Measurements from ENCODE around the gene NCOA4. TPM values are rescaled to one million over a fixed set of nuclear protein-coding genes. Genes with fewer than 3 reads are reported as not detected.
"Not testable (repeated sequence)": the region's sequence is repeated elsewhere in the genome, so short reads cannot be mapped to it uniquely, and the experiment has no call there.

The NCOA4 gene
- total RNA-seq, 1 experiment from 2014 or later: 108 TPM

GRCh38 chr10:46060706-46061105, 30.3 kb upstream of the NCOA4 start:
- DNase-seq: no peak
- Histone ChIP-seq H3K36me3 (replicated peaks; ENCODE audit: control insufficient read depth, insufficient read depth, low read length) (no peaks in the 10 kb centered on the region), H3K4me3 (ENCODE audit: insufficient read depth, low read depth, low read length) (no peak overlapping the region), H3K27me3 (ENCODE audit: control insufficient read depth, insufficient read depth, low read length) (no peaks in the 10 kb centered on the region)

- H3K4me3 ChIP-seq (ENCODE audit: insufficient read depth, low read depth, low read length); DNase-seq; H3K27me3 ChIP-seq (ENCODE audit: control insufficient read depth, insufficient read depth, low read length); H3K36me3 ChIP-seq (replicated peaks; ENCODE audit: control insufficient read depth, insufficient read depth, low read length): not testable (repeated sequence)
These were observed 27.5 kb upstream of the NCOA4 start for GRCh38 chr10:46057927-46058326.

DNA sequence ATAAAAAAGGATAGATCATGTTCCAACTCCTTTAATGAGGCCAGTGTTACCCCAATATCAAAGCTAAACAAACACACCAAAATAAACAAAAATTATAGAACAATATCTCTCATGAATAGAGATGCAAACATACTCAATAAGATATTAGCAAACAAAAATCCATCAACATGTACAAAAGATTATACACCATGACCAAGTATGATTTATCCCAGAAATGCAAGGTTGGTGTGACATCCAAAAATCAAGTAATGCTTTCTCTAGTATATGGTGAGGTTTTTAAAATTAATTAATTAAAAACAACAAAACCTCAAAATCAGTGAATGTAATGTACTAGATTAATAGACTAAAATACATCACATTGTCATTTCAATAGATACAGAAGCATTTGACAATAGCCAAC, 26.6 kb upstream of the NCOA4 start:
- H3K27me3 ChIP-seq (ENCODE audit: control insufficient read depth, insufficient read depth, low read length): no peaks in the 10 kb centered on the region
- no peak for DNase-seq
- no peaks in the 10 kb centered on the region for H3K36me3 ChIP-seq (replicated peaks; ENCODE audit: control insufficient read depth, insufficient read depth, low read length)
- no peak overlapping the region for H3K4me3 ChIP-seq (ENCODE audit: insufficient read depth, low read depth, low read length)

DNA sequence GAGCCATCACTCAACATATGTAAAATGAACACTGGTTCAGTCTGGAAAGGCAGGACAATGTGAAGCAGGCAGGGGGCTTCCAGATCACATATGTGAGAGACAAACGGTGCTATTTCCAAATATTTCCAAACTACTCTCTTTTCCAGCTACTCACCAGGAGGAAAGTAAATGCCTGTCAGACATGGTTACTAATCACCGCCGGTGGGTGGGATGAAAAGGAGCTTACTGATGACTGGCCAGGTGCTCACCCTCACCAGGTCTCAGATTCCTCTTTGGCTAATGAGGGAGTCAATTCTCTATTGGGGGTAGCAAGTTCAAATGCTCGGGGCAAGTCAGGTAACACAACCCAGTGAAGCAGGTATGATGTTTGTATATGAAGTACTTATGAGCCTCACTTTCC, 25.3 kb upstream of the NCOA4 start:
- no peak for DNase-seq
- H3K36me3 ChIP-seq (replicated peaks; ENCODE audit: control insufficient read depth, insufficient read depth, low read length): no peaks in the 10 kb centered on the region
- H3K4me3 ChIP-seq (ENCODE audit: insufficient read depth, low read depth, low read length): no peak overlapping the region
- no peaks in the 10 kb centered on the region for H3K27me3 ChIP-seq (ENCODE audit: control insufficient read depth, insufficient read depth, low read length)

DNA sequence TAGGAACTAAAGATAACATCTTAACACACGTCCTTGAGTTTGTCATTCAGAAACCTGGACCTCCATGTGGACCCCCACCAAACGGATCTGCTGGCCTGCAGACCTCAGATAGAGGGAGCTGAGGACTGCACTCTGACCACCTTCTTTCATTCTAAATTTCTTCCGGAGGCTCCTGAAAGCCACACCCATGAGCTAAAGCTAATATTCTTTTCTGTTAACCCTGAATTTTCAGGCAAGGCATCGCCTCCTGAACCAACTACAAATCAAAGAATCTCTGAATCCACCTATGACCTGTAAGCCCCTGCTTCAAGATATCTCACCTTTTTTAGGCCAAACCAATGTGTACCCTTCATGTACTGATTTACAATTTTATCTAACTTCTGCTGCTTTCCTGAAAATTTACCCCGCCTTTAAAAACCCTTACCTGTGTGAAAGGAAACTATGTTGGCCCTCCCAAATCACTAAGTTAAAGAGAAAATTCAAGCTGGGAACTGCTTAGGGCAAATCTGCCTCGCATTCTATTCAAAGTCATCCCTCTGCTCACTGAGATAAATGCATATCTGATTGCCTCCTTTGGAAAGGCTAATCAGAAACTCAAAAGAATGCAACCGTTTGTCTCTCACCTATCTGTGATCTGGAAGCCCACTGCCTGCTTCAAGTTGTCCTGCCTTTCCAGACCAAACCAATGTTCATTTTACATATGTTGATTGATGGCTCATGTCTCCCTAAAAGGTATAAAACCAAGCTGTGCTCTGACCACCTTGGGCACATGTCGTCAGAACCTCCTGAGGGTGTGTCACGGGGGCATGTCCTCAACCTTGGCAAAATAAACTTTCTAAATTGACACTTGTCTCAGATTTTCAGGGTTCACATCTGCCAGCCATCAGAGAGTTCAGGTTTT, 23.4 kb upstream of the NCOA4 start:
- H3K27me3 ChIP-seq (ENCODE audit: control insufficient read depth, insufficient read depth, low read length): no peaks in the 10 kb centered on the region
- DNase-seq: no peak
- no peaks in the 10 kb centered on the region for H3K36me3 ChIP-seq (replicated peaks; ENCODE audit: control insufficient read depth, insufficient read depth, low read length)
- no peak overlapping the region for H3K4me3 ChIP-seq (ENCODE audit: insufficient read depth, low read depth, low read length)

- H3K27me3 ChIP-seq (ENCODE audit: control insufficient read depth, insufficient read depth, low read length): no peaks in the 10 kb centered on the region
- no peak overlapping the region for H3K4me3 ChIP-seq (ENCODE audit: insufficient read depth, low read depth, low read length)
- no peak for DNase-seq
- H3K36me3 ChIP-seq (replicated peaks; ENCODE audit: control insufficient read depth, insufficient read depth, low read length): no peaks in the 10 kb centered on the region
These were observed 22.5 kb upstream of the NCOA4 start for GRCh38 chr10:46052791-46053375.

GRCh38 chr10:46052057-46052790, 21.8 kb upstream of the NCOA4 start:
- no peaks in the 10 kb centered on the region for H3K27me3 ChIP-seq (ENCODE audit: control insufficient read depth, insufficient read depth, low read length)
- no peak for DNase-seq

DNA sequence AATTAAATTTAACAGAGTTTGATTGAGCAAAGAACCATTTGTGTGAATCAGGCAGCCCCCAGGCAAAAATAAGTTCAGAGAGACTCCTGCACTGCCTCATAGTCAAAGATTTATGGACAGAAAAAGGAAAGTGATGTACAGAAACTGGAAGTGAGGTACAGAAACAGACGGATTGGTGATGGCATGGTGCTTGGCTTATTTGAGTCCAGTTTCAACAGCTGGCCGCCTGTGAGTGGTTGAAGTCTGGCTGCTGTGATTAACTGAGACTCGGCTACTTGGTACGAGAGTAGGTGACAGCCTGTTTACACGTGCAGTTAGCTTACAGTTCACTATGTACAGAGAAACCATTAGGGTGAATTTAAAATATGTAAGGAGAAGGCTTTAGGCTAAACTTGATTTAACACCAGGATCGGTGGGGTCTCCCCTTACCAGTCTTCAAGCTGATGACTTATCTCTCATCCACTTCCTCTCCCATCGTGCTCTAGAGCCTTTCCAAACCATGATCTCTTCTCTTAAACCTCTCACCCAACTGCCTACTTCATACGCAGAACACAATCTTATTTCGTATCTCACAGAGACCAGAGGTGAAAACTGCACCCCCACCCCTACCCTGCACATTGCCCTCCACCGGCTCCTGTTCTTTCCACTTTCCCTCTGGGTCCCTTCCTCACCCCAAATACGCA, 20.7 kb upstream of the NCOA4 start:
- no peaks in the 10 kb centered on the region for H3K27me3 ChIP-seq (ENCODE audit: control insufficient read depth, insufficient read depth, low read length)
- DNase-seq: no peak
- H3K4me3 ChIP-seq (ENCODE audit: insufficient read depth, low read depth, low read length): no peak overlapping the region
- H3K36me3 ChIP-seq (replicated peaks; ENCODE audit: control insufficient read depth, insufficient read depth, low read length): no peaks in the 10 kb centered on the region

More at GRCh38 chr10:46052057-46052790, 21.8 kb upstream of the NCOA4 start:
- no peak overlapping the region for H3K4me3 ChIP-seq (ENCODE audit: insufficient read depth, low read depth, low read length)
- H3K36me3 ChIP-seq (replicated peaks; ENCODE audit: control insufficient read depth, insufficient read depth, low read length): no peaks in the 10 kb centered on the region

GRCh38 chr10:46049497-46049831, 19.0 kb upstream of the NCOA4 start:
- not testable (repeated sequence) for H3K36me3 ChIP-seq (replicated peaks; ENCODE audit: control insufficient read depth, insufficient read depth, low read length); DNase-seq; H3K4me3 ChIP-seq (ENCODE audit: insufficient read depth, low read depth, low read length); H3K27me3 ChIP-seq (ENCODE audit: control insufficient read depth, insufficient read depth, low read length)

DNA sequence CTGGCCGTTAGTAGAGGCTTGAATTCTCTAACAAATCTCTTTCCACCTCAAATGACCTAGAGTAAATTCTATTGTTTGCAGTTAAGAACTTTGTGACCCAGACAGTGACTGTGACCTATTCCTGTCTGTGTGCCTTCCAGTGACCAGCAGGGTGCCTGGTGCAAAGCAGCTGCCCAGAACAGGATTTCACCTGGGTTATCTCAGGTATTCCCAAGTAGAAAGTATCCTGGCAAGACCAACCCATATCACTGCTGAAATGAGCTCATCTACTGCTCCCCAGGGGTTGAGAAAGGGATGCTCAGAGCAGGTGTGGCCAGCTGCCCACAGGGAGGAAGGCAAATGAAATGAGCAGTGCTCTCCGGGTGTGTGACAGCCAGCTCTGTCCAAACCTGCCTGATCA, 17.7 kb upstream of the NCOA4 start:
- Histone ChIP-seq H3K36me3 (replicated peaks; ENCODE audit: control insufficient read depth, insufficient read depth, low read length) (no peaks in the 10 kb centered on the region), H3K27me3 (ENCODE audit: control insufficient read depth, insufficient read depth, low read length) (no peaks in the 10 kb centered on the region), H3K4me3 (ENCODE audit: insufficient read depth, low read depth, low read length) (no peak overlapping the region)
- no peak for DNase-seq

GRCh38 chr10:46046261-46046660, 15.8 kb upstream of the NCOA4 start, which contains the start of gene MSMB:
TSS of gene MSMB (minus strand) at chr10:46046269. CDS start at chr10:46046237, 32 bp downstream.
- no peaks in the 10 kb centered on the region for H3K27me3 ChIP-seq (ENCODE audit: control insufficient read depth, insufficient read depth, low read length)
- DNase-seq: no peak
- no peaks in the 10 kb centered on the region for H3K36me3 ChIP-seq (replicated peaks; ENCODE audit: control insufficient read depth, insufficient read depth, low read length)
- no peak within 1 kb of the TSS for H3K4me3 ChIP-seq (ENCODE audit: insufficient read depth, low read depth, low read length)

DNA sequence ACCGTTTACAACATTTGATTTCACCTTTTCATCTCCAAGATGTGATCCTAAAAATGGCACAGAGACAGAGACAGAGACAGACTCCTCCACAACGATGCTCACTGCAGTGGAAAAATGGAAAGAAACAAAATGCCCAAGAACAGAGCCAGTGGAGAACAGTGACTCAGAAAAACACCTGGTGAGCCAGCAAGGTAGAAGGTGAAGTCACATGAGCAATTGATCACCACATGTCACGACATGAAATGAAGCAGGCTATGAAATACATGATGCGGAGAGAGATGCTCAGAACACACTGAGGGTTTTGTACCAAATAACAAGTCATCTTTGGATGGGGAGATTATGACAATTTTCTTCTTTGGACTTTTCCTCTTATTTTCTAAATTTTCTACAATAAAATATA, 12.1 kb upstream of the NCOA4 start:
- DNase-seq: no peak
- Histone ChIP-seq H3K27me3 (ENCODE audit: control insufficient read depth, insufficient read depth, low read length) (no peaks in the 10 kb centered on the region), H3K36me3 (replicated peaks; ENCODE audit: control insufficient read depth, insufficient read depth, low read length) (no peaks in the 10 kb centered on the region), H3K4me3 (ENCODE audit: insufficient read depth, low read depth, low read length) (no peak overlapping the region)

DNA sequence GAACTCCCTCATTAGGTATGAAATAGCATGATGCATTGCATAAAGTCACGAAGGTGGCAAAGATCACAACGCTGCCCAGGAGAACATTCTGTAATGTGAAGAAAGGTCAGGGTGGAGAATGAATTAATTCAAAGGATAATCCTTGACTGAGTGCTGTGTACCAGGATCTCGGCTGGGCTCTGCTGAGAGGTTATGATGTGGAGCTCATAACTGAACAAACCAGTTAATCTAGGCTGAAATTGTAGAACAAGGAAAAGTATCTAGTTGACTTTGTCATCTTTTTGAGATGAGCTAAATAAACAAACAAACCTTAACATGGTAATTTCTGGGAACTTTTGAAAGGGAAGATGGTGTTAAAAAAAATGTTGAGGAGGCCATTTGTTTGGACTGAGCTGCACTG, 9.6 kb upstream of the NCOA4 start:
- no peaks in the 10 kb centered on the region for H3K36me3 ChIP-seq (replicated peaks; ENCODE audit: control insufficient read depth, insufficient read depth, low read length)
- no peak overlapping the region for H3K4me3 ChIP-seq (ENCODE audit: insufficient read depth, low read depth, low read length)
- H3K27me3 ChIP-seq (ENCODE audit: control insufficient read depth, insufficient read depth, low read length): no peaks in the 10 kb centered on the region
- DNase-seq: no peak

DNA sequence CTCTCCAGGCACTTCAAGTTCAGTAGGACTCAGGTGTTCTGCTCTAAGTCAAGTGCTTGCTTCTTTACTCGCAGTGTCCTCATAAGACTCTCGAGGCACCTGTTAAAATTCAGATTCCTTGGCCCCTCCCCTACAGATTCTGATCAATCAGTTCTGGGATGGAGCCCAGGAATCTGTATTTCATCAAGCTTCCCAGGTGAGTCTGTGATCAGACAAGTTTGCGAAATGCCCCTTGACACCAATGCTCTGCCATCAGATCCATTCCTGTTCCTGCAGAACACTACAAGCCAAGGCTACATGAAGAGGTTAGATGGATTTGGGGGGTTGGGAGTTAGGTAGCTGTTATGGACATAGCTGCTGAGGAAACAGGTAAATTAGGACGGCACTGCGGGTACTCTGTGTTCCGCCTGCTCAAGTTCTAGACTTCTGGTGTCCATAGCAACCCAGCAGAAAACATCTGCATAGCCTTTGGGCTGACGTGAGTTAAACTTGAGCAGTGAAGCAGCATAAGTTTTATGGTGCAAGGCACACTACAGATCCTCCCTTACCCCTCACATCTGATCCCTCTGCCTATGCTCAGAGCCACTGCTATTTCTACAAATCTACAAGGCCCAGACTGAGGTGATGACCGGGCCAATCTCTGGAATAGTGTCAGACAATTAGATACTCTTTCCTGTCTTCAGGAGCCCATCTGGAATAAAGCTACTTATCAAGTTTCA, 6.8 kb upstream of the NCOA4 start:
- Histone ChIP-seq H3K4me3 (ENCODE audit: insufficient read depth, low read depth, low read length) (no peak overlapping the region), H3K36me3 (replicated peaks; ENCODE audit: control insufficient read depth, insufficient read depth, low read length) (no peaks in the 10 kb centered on the region), H3K27me3 (ENCODE audit: control insufficient read depth, insufficient read depth, low read length) (no peaks in the 10 kb centered on the region)
- DNase-seq: no peak

All from H7 (cell line).